ENCODE measurements around the gene ARTN. TPM values are rescaled to one million over a fixed set of nuclear protein-coding genes. Genes with fewer than 3 reads are reported as not detected.

ARTN gene
- polyA plus RNA-seq, 3 donors: 0.15 TPM; not detected in 2

GRCh38 chr1:43947061-43947873 lies 13.7 kb downstream of the ARTN start:
- no peaks in the 10 kb centered on the region for H4K20me1 ChIP-seq (ENCODE audit: insufficient read depth, low read length)
- H3K4me2 ChIP-seq (replicated peaks; ENCODE audit: extremely low read depth, low read length, poor library complexity, severe bottlenecking): peak overlapping the region; percentile 98
- intact Hi-C loops (cut with micrococcal nuclease): loop anchor here in 1 of 2 donors (2.0 to 10.0 kb wide), 3 partner anchors 28 to 292 kb away; partner anchors contain the start of genes ATP6V0B, KDM4A and ST3GAL3
- no peaks in the 10 kb centered on the region for H3K9me3 Mint-ChIP-seq
- H2AFZ ChIP-seq (ENCODE audit: insufficient read depth, low read depth, low read length, poor library complexity, severe bottlenecking): peak overlapping the region; percentile 97
- H3K79me2 ChIP-seq (ENCODE audit: insufficient read depth, low read length): peaks cover 23% of the 10 kb centered on the region
- no peak for DNase-seq
- 16% methylated on average over 21 of the region's 27 CpGs for WGBS (ENCODE audit: insufficient coverage)
- no peaks in the 10 kb centered on the region for H3K9me3 ChIP-seq (replicated peaks in 1 of 2; ENCODE audit: control insufficient read depth in 1 of 2, insufficient read depth in 1 of 2, low read length in 2 of 2)
- H3K4me3 Mint-ChIP-seq: peak overlapping the region; percentile 88 to 95
- peaks cover 20 to 25% of the 10 kb centered on the region in 2 donors for H3K4me1 ChIP-seq (ENCODE audit: control insufficient read depth in 1 of 2, insufficient read depth in 2 of 2, low read length in 2 of 2)
- H3K4me1 Mint-ChIP-seq: peaks cover 49% of the 10 kb centered on the region
- H3K4me3 ChIP-seq (replicated peaks in 1 of 3; ENCODE audit: low read depth in 2 of 3, low read length in 3 of 3): peak overlapping the region; percentile 61 to 91 (median 66)
- H3K36me3 ChIP-seq (replicated peaks in 1 of 2; ENCODE audit: control insufficient read depth in 1 of 2, insufficient read depth in 2 of 2, low read length in 2 of 2): peaks cover 12 to 25% of the 10 kb centered on the region in 2 donors
- peak overlapping the region; percentile 90 to 98 (median 97) for H3K27ac Mint-ChIP-seq
- no peaks in the 10 kb centered on the region for H3K27me3 Mint-ChIP-seq (ENCODE audit: low read depth in 3 of 3)
- peak overlapping the region; percentile 30 to 98 for H3K27ac ChIP-seq (ENCODE audit: low read depth in 1 of 2, low read length in 2 of 2)
- no peak for TF ChIP-seq CTCF (IDR thresholded peaks at IDR 0.05)
- H3K27me3 ChIP-seq (ENCODE audit: control insufficient read depth in 2 of 2, insufficient read depth in 2 of 2, low read length in 2 of 2): no peaks in the 10 kb centered on the region
- H3K36me3 Mint-ChIP-seq: peaks cover 14 to 18% of the 10 kb centered on the region in 2 donors
- peak overlapping the region; percentile 98 for H3K9ac ChIP-seq (ENCODE audit: insufficient read depth, low read length, poor library complexity, severe bottlenecking)

GRCh38 chr1:43947874-43948437 lies 14.4 kb downstream of the ARTN start:
- peaks cover 20 to 25% of the 10 kb centered on the region in 2 donors for H3K4me1 ChIP-seq (ENCODE audit: control insufficient read depth in 1 of 2, insufficient read depth in 2 of 2, low read length in 2 of 2)
- H3K9me3 ChIP-seq (replicated peaks in 1 of 2; ENCODE audit: control insufficient read depth in 1 of 2, insufficient read depth in 1 of 2, low read length in 2 of 2): no peaks in the 10 kb centered on the region
- 85% methylated on average over 2 of the region's 3 CpGs for WGBS (ENCODE audit: insufficient coverage)
- DNase-seq: no peak
- H3K27me3 ChIP-seq (ENCODE audit: control insufficient read depth in 2 of 2, insufficient read depth in 2 of 2, low read length in 2 of 2): no peaks in the 10 kb centered on the region
- H3K27me3 Mint-ChIP-seq (ENCODE audit: low read depth in 3 of 3): no peaks in the 10 kb centered on the region
- peaks cover 4% of the 10 kb centered on the region for H4K20me1 ChIP-seq (ENCODE audit: insufficient read depth, low read length)
- H3K36me3 Mint-ChIP-seq: peaks cover 14 to 20% of the 10 kb centered on the region in 2 donors
- peak overlapping the region; percentile 98 for H3K4me2 ChIP-seq (replicated peaks; ENCODE audit: extremely low read depth, low read length, poor library complexity, severe bottlenecking)
- no peak overlapping the region for H3K9ac ChIP-seq (ENCODE audit: insufficient read depth, low read length, poor library complexity, severe bottlenecking)
- H3K27ac Mint-ChIP-seq: peak overlapping the region in 5 of 7 donors; percentile 66 to 98 (median 96)
- peaks cover 23% of the 10 kb centered on the region for H3K79me2 ChIP-seq (ENCODE audit: insufficient read depth, low read length)
- no peak overlapping the region for H2AFZ ChIP-seq (ENCODE audit: insufficient read depth, low read depth, low read length, poor library complexity, severe bottlenecking)
- peak overlapping the region; percentile 88 to 95 for H3K4me3 Mint-ChIP-seq
- H3K9me3 Mint-ChIP-seq: no peaks in the 10 kb centered on the region
- peak overlapping the region in 1 of 2 donors; percentile 98 for H3K27ac ChIP-seq (ENCODE audit: low read depth in 1 of 2, low read length in 2 of 2)
- intact Hi-C loops (cut with micrococcal nuclease): loop anchor here in 1 of 2 donors (2.0 to 10.0 kb wide), 3 partner anchors 27 to 293 kb away; partner anchors contain the start of genes ATP6V0B, KDM4A and ST3GAL3
- peak overlapping the region in 1 of 3 experiments; percentile 91 for H3K4me3 ChIP-seq (replicated peaks in 1 of 3; ENCODE audit: low read depth in 2 of 3, low read length in 3 of 3)
- no peak for TF ChIP-seq CTCF (IDR thresholded peaks at IDR 0.05)
- H3K36me3 ChIP-seq (replicated peaks in 1 of 2; ENCODE audit: control insufficient read depth in 1 of 2, insufficient read depth in 2 of 2, low read length in 2 of 2): peaks cover 12 to 25% of the 10 kb centered on the region in 2 donors
- peaks cover 44% of the 10 kb centered on the region for H3K4me1 Mint-ChIP-seq

All from CD14-positive monocyte (primary cell).